BE2C (cell line): ENCODE results near the gene SLC35F3.

Experiments used
- DNase-seq: peaks from one replicate; pipeline ENCODE4 v3.0.0-alpha.2; 2020
- H3K27me3 ChIP-seq: fragments of 250-450 bp; sonication (Bioruptor Pico); 2 replicates; pipeline ENCODE4 v1.5.1; 2020; ENCODE audit warnings: mild to moderate bottlenecking
- H3K36me3 ChIP-seq: fragments of 250-450 bp; sonication (Bioruptor Pico); 2 replicates; pipeline ENCODE4 v1.5.1; 2020; ENCODE audit warnings: mild to moderate bottlenecking
- H3K4me1 ChIP-seq: fragments of 250-450 bp; sonication (Bioruptor Pico); 2 replicates; pipeline ENCODE4 v1.5.1; 2020
- H3K4me3 ChIP-seq: 2 replicates; pipeline ENCODE4 v1.5.1; 2011; ENCODE audit warnings: low read depth, low read length
- H3K9me3 ChIP-seq: fragments of 250-450 bp; sonication (Bioruptor Pico); 2 replicates; pipeline ENCODE4 v1.5.1; 2020
- TF ChIP-seq, protein P1 (sequence below): IDR thresholded peaks from 2 replicates; pipeline ENCODE4 v1.5.1; 2012; ENCODE audit warnings: mild to moderate bottlenecking, low read depth, low read length

The SLC35F3 gene

DNA sequence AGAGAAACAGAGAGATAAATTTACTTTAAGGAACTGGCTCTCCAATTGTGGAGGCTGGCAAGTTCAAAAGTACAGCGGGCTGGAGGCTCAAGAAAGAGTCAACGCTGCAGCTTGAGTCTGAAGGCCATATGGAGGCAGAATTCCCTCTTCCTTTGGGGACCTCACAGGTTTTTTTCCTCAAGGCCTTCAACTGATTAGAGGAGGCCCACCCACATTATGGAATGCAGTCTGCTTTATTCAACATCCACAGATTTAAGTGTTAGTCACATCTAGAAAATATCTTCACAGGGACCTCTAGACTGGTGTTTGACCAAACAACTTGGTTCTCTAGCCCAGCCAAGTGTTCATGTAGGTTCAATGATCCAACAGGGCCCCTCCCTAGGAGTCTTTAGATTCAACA, 117.8 kb downstream of the SLC35F3 start:
- no peaks in the 10 kb centered on the region for H3K9me3 ChIP-seq
- TF ChIP-seq, protein P1, sequence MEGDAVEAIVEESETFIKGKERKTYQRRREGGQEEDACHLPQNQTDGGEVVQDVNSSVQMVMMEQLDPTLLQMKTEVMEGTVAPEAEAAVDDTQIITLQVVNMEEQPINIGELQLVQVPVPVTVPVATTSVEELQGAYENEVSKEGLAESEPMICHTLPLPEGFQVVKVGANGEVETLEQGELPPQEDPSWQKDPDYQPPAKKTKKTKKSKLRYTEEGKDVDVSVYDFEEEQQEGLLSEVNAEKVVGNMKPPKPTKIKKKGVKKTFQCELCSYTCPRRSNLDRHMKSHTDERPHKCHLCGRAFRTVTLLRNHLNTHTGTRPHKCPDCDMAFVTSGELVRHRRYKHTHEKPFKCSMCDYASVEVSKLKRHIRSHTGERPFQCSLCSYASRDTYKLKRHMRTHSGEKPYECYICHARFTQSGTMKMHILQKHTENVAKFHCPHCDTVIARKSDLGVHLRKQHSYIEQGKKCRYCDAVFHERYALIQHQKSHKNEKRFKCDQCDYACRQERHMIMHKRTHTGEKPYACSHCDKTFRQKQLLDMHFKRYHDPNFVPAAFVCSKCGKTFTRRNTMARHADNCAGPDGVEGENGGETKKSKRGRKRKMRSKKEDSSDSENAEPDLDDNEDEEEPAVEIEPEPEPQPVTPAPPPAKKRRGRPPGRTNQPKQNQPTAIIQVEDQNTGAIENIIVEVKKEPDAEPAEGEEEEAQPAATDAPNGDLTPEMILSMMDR, result no peak
- no peak for DNase-seq

DNA sequence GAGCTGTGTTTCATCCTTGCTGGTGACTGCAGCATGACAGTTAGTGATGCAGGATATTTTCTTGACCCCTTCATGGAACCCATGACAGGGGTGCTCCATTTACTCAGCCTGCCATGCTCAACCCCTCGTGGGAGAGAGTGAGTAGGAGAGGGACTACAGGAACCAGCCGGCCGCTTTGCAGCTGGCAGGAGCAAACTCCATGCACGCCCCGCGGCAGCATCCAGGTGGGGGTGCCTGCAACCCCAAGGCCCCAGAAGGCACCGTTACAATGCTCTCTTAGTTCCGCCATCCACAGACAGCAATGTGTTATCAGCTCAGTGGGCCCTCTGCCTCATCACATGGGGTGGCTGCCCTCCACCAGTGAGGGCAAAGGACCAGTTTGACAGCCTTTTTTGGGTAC, 135.1 kb downstream of the SLC35F3 start:
- TF ChIP-seq, protein P1, result no peak
- no peaks in the 10 kb centered on the region for H3K36me3 ChIP-seq
- peaks cover 1% of the 10 kb centered on the region; the same call in 1 of the 2 replicates for H3K27me3 ChIP-seq
- DNase-seq, result no peak
- no peaks in the 10 kb centered on the region; the same call in 1 of the 2 replicates for H3K9me3 ChIP-seq
- H3K4me3 ChIP-seq, result no peak overlapping the region
- no peaks in the 10 kb centered on the region for H3K4me1 ChIP-seq

More for the DNA sequence above, 117.8 kb downstream of the SLC35F3 start:
- no peaks in the 10 kb centered on the region for H3K27me3 ChIP-seq
- no peaks in the 10 kb centered on the region for H3K4me1 ChIP-seq
- no peaks in the 10 kb centered on the region for H3K36me3 ChIP-seq
- H3K4me3 ChIP-seq, result no peak overlapping the region

DNA sequence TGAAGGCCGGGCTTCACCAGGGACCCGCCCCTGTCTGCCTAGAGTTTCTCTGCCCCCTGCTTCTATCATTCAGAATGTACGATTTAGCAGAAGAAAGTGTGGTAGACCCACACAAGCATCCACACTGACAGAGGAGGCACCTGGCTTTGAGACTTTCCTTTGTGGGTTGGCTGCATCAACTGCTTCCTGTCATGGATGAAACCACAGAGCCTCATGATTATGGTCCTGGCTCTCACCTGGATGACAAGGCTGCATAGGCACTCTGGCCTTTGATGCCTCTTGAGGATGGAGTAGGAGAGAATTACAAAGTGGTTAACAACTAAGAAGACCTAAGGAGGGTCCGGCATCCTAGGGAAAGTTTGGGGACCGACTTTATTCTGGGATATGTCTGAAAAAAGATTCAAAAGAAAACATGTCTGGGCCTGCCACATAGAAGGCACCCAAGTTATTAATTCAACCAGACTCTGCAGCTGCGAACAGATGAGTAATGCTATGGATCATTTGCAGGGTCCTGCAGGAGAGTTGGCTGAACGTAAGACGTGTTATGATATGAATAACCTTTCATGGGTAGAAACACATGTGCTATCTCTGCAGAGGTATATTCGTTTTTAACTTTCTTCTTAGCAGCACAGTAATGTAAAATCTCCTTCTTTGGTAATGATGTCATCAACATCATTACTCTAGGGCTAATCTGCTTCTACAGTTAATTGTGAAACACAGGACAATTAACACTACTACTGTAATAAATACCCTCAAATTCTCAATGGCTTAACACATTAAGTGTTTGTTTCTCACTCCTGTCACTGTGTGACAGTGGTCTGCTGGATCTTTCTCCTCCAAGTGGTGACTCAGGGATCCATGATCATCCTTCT, 136.2 kb downstream of the SLC35F3 start:
- Histone ChIP-seq H3K27me3 (no peaks in the 10 kb centered on the region; the same call in 1 of the 2 replicates), H3K4me3 (no peak overlapping the region), H3K9me3 (no peaks in the 10 kb centered on the region; the same call in 1 of the 2 replicates), H3K36me3 (no peaks in the 10 kb centered on the region), H3K4me1 (no peaks in the 10 kb centered on the region)
- DNase-seq, result no peak
- TF ChIP-seq, protein P1, result no peak

DNA sequence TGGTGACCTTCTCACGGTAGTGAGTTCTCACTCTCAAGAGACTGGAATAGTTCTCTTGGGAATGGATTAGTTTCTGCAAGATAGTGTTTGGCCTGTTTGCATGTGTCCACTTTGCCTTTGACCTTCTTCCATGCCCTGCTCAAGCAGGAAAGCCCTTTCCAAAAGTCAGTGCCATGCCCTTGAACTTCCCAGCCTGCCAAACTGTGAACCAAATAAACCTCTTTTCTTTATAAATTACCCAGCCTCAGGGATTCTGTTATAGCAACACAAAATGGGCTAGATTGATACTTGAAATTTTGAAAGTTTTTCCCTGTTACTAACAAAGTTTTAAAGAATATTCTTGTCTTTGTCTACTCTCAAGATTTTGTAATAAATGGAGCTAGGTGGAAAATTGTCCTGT, 139.6 kb downstream of the SLC35F3 start:
- TF ChIP-seq, protein P1, result no peak
- Histone ChIP-seq H3K9me3 (no peaks in the 10 kb centered on the region), H3K4me3 (no peak overlapping the region), H3K36me3 (no peaks in the 10 kb centered on the region), H3K4me1 (no peaks in the 10 kb centered on the region), H3K27me3 (no peaks in the 10 kb centered on the region)
- no peak for DNase-seq

DNA sequence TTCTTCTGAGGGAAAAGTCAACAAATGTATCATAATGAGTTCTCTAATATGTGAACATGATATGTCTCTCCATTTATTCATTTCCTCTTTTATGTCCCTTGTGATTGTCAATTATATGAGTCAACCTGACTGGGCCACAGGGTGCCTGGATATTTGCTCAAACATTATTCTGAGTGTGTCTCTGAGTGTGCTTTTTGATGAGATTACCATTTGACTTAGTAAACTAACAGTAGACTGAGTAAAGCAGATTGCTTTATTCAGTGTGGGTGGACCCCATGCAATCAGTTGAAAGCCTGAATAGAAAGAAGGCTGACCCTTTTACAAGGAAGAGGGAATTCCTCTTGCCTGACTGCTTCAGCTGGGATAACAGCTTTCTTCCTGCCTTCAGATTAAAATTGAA, 142.6 kb downstream of the SLC35F3 start:
- DNase-seq, result no peak
- no peaks in the 10 kb centered on the region for H3K4me1 ChIP-seq
- H3K9me3 ChIP-seq, result no peaks in the 10 kb centered on the region
- H3K36me3 ChIP-seq, result no peaks in the 10 kb centered on the region
- no peak overlapping the region for H3K4me3 ChIP-seq
- TF ChIP-seq, protein P1, result no peak
- no peaks in the 10 kb centered on the region for H3K27me3 ChIP-seq

DNA sequence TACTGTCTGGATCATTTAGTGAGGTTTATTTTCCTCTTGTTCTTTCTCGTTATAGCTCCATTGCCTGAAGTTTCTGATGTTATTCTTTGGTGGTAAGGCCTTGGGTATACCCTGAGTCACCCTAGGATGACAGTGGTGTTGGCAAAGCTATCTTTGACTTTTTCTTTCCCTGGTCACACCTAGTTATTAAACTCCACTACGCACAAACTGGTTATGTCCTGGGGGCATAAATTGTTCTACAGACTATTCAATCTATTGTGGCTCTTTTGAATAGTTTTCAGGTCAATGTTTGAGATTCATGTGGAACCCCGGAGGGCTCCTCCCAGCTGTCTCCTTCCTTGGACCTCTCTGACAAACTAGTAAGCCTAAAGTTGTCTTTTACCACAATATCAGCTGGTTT, 157.7 kb downstream of the SLC35F3 start:
- Histone ChIP-seq H3K4me1 (no peaks in the 10 kb centered on the region), H3K4me3 (no peak overlapping the region), H3K9me3 (no peaks in the 10 kb centered on the region), H3K36me3 (no peaks in the 10 kb centered on the region), H3K27me3 (no peaks in the 10 kb centered on the region; the same call in 1 of the 2 replicates)
- TF ChIP-seq, protein P1, result no peak
- no peak for DNase-seq
